Fibroblast of the aortic adventitia (primary cell): Measurements from ENCODE around the gene TOPBP1. TPM values are rescaled to one million over a fixed set of nuclear protein-coding genes. Genes with fewer than 3 reads are reported as not detected.
"Not testable (repeated sequence)": the region's sequence is repeated elsewhere in the genome, so short reads cannot be mapped to it uniquely, and the experiment has no call there.

Experiments
- DNase-seq: peaks from one replicate; pipeline ENCODE4 v3.0.0-alpha.2; 2010; ENCODE audit warnings: low read depth
- H3K4me3 ChIP-seq: 2 replicates; pipeline ENCODE4 v1.5.1; 2011; ENCODE audit warnings: low read depth, mild to moderate bottlenecking, control low read depth, low read length, moderate library complexity
- small RNA-seq: library from RNA; depleted of rRNA; stranded (forward); fragments of <200 nt; gene quantifications from one replicate; pipeline ENCODE3, GENCODE V24; 2012
- total RNA-seq: library from RNA; depleted of rRNA; stranded (reverse); fragments of >200 nt; gene quantifications from 2 replicates; pipeline ENCODE4 v1.2.3, GENCODE V29; 2012; ENCODE audit warnings: low replicate concordance
- TF ChIP-seq, protein P1 (sequence below): IDR thresholded peaks from 2 replicates; pipeline ENCODE4 v1.5.1; 2011; ENCODE audit warnings: mild to moderate bottlenecking, low read length, control low read depth, inconsistent platforms; ENCODE audit not compliant: insufficient read depth

The TOPBP1 gene
- total RNA-seq, 1 donor = 60.3 TPM

- no peak overlapping the region for H3K4me3 ChIP-seq
- TF ChIP-seq, protein P1, sequence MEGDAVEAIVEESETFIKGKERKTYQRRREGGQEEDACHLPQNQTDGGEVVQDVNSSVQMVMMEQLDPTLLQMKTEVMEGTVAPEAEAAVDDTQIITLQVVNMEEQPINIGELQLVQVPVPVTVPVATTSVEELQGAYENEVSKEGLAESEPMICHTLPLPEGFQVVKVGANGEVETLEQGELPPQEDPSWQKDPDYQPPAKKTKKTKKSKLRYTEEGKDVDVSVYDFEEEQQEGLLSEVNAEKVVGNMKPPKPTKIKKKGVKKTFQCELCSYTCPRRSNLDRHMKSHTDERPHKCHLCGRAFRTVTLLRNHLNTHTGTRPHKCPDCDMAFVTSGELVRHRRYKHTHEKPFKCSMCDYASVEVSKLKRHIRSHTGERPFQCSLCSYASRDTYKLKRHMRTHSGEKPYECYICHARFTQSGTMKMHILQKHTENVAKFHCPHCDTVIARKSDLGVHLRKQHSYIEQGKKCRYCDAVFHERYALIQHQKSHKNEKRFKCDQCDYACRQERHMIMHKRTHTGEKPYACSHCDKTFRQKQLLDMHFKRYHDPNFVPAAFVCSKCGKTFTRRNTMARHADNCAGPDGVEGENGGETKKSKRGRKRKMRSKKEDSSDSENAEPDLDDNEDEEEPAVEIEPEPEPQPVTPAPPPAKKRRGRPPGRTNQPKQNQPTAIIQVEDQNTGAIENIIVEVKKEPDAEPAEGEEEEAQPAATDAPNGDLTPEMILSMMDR = no peak
- peak; percentile 87 for DNase-seq
Measured at GRCh38 chr3:133568294-133569014, 93.3 kb downstream of the TOPBP1 start.

DNA sequence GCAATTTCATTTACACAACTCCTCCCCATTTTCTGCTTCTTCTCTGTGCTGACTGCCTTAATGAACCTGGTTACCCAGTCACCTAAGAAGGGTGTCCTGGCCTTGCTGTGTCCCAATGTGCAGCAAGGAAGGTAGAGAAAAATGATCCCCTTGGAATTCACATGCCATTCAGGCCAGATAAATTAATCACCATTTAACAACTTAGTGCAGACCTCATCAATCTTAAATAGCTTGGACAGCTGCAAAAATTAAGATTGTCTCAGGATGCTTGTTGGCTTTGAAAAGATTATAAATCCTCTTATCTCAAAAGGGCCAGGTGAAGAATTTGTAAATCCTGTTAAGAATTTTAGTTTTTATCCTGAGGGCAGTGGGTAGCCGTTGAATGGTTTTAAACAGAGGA is 97.9 kb downstream of the TOPBP1 start:
- no peak for DNase-seq
- no peak overlapping the region for H3K4me3 ChIP-seq
- TF ChIP-seq, protein P1 = no peak

DNA sequence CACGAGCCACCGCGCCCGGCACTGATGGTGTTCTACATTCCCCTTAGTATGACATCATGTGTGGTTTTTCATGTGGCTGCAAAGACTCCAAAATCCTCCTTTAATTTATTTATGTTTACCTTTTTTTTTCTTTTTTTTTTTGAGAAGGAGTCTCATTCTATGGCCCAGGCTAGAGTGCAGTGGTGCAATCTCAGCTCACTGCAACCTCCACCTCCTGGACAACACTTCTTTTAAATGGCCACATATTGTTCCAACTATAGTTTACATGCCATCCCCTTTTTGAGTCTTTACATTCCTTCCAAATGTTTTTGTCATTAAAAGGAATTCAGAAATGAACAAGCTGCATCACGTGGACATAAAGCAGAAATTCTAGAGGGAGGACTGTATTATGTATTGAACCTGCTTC is 98.6 kb downstream of the TOPBP1 start:
- peak; percentile 54 for DNase-seq
- TF ChIP-seq, protein P1 = no peak

DNA sequence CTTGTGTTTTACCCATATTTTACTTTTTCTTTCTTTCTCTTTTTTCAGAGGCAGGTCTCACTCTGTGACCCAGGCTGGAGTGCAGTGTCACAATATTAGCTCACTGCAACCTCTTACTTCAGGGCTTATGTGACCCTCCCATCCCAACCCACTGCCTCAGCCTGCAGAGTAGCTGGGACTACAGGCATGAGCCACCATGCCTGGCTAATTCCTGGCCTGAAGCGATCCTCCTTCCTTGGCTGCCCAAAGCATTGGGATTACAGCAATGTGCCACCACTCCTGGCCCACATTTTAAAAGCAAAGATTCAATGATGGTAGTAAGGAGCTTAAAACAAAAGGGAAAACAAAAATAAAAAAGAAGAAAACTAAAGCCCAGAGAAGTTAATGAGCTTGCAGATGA is 99.4 kb downstream of the TOPBP1 start:
- TF ChIP-seq, protein P1 = no peak
- DNase-seq = no peak
- no peak overlapping the region for H3K4me3 ChIP-seq

More for the DNA sequence above, 98.6 kb downstream of the TOPBP1 start:
- H3K4me3 ChIP-seq = no peak overlapping the region

- no peak overlapping the region for H3K4me3 ChIP-seq
- TF ChIP-seq, protein P1 = no peak
- no peak for DNase-seq
Measured at GRCh38 chr3:133561679-133562078, 100.1 kb downstream of the TOPBP1 start.

GRCh38 chr3:133551589-133551988 is 110.2 kb downstream of the TOPBP1 start:
- H3K4me3 ChIP-seq, DNase-seq: not testable (repeated sequence)

Small RNAs within 50 kb of the gene (small RNA-seq; reads per million reads assigned to genes)
- not detected for gene RF00438
- gene RNA5SP140 = not detected
- gene RNU6-678P = not detected

Other genes starting within 250 kb of the TOPBP1 start
- 102 and 127 TPM in 2 replicates for gene CDV3, start 88.3 kb downstream of the TOPBP1 start, total RNA-seq
- gene TF, start 84.5 kb upstream of the TOPBP1 start, total RNA-seq = under 0.01 and 4.0 TPM in 2 replicates
- gene SRPRB, start 143.9 kb upstream of the TOPBP1 start, total RNA-seq = 76.7 and 86.9 TPM in 2 replicates
- 0.36 and 0.49 TPM in 2 replicates for gene RAB6B, start 233.9 kb upstream of the TOPBP1 start, total RNA-seq